HepG2 (cell line): ENCODE data around the gene PBOV1. TPM values are rescaled to one million over a fixed set of nuclear protein-coding genes. Genes with fewer than 3 reads are reported as not detected.
A peak's percentile ranks its signal among the peaks of the same experiment; 100 is the strongest.

Source experiments
- AKAP8 ChIP-seq: sonication (generic); formaldehyde crosslinking; IDR thresholded peaks from 2 replicates; pipeline ENCODE4 v1.5.1; 2020; ENCODE audit warnings: mild to moderate bottlenecking, missing genetic modification reagents
- HNF4A ChIP-seq: sonication (generic); formaldehyde crosslinking; IDR thresholded peaks from 2 replicates; pipeline ENCODE4 v1.4.0; 2020; ENCODE audit warnings: missing genetic modification reagents
- HOXA7 ChIP-seq: sonication (generic); formaldehyde crosslinking; IDR thresholded peaks from 2 replicates; pipeline ENCODE4 v1.8.1; 2022; ENCODE audit warnings: mild to moderate bottlenecking, missing genetic modification reagents, moderate library complexity
- KLF11 ChIP-seq: IDR thresholded peaks from 2 replicates; pipeline ENCODE4 v1.6.1; 2016; ENCODE audit warnings: missing compliant biosample characterization
- MEIS1 ChIP-seq: sonication (generic); formaldehyde crosslinking; IDR thresholded peaks from 2 replicates; pipeline ENCODE4 v1.9.0; 2021; ENCODE audit warnings: mild to moderate bottlenecking, missing genetic modification reagents, moderate library complexity, borderline replicate concordance
- NFE2L2 ChIP-seq: fragments of 150-350 bp; IDR thresholded peaks from 2 replicates; pipeline ENCODE4 v1.6.1; 2014; ENCODE audit warnings: low read length
- SOX13 ChIP-seq, 3 experiments: fragments of 450-650 bp in 1 of 3; sonication (generic) in 1 of 3; formaldehyde crosslinking in 1 of 3; IDR thresholded peaks in 2 of 3; conservative IDR thresholded peaks in 1 of 3; 2 replicates each; pipeline versions ENCODE4 v1.5.0 to v1.6.1; 2016 to 2020; ENCODE audit warnings: antibody characterized with exemption in 1 of 3, mild to moderate bottlenecking in 1 of 3, missing compliant biosample characterization in 1 of 3, missing genetic modification reagents in 1 of 3, moderate library complexity in 1 of 3
- SOX6 ChIP-seq, 2 experiments: fragments of 450-650 bp in 1 of 2; sonication (generic) in 1 of 2; formaldehyde crosslinking in 1 of 2; IDR thresholded peaks; 2 replicates each; pipeline versions ENCODE4 v1.4.0 to v1.6.1; 2017 to 2020; ENCODE audit warnings: antibody characterized with exemption in 1 of 2, mild to moderate bottlenecking in 1 of 2, missing genetic modification reagents in 1 of 2
- TMF1 ChIP-seq: sonication (generic); formaldehyde crosslinking; IDR thresholded peaks from 2 replicates; pipeline ENCODE4 v1.8.1; 2022; ENCODE audit warnings: low read depth, missing genetic modification reagents
- ZNF350 ChIP-seq: sonication (generic); formaldehyde crosslinking; IDR thresholded peaks from 2 replicates; pipeline ENCODE4 v1.4.0; 2020; ENCODE audit warnings: mild to moderate bottlenecking, low read depth, missing genetic modification reagents, borderline replicate concordance
- ZNF781 ChIP-seq: sonication (generic); formaldehyde crosslinking; IDR thresholded peaks from 2 replicates; pipeline ENCODE4 v1.5.1; 2020; ENCODE audit warnings: borderline replicate concordance, mild to moderate bottlenecking, missing genetic modification reagents; ENCODE audit errors: not compliant biosample characterization
- ZNF816 ChIP-seq: sonication (generic); formaldehyde crosslinking; IDR thresholded peaks from 2 replicates; pipeline ENCODE4 v1.8.0; 2022; ENCODE audit warnings: missing genetic modification reagents, mild to moderate bottlenecking, borderline replicate concordance
- polyA plus RNA-seq, 8 experiments: library from polyadenylated mRNA; depleted of rRNA in 3 of 8; stranded (reverse) in 7 of 8; unstranded in 1 of 8; fragments of >200 nt; fragmentation: Illumina TruSeq in 4 of 8; extraction: Trizol in 4 of 8; gene quantifications; 2 replicates each; pipeline versions ENCODE4 v1.2.1 to v1.2.3, GENCODE V29; 2011 to 2016; ENCODE audit warnings: low read depth in 4 of 8, missing spikeins in 1 of 8, mixed read lengths in 1 of 8; ENCODE audit not compliant: insufficient read depth in 1 of 8
- total RNA-seq, 5 experiments: library from RNA; depleted of rRNA; stranded (reverse); fragments of >200 nt; fragmentation: Illumina TruSeq; extraction: Trizol; gene quantifications; 2 replicates each; pipeline ENCODE4 v1.2.3, GENCODE V29; 2016; ENCODE audit warnings: low read depth in 1 of 5
- TF ChIP-seq, protein P1 (sequence below): sonication (generic); formaldehyde crosslinking; IDR thresholded peaks from 2 replicates; pipeline ENCODE4 v1.4.0; 2020; ENCODE audit warnings: mild to moderate bottlenecking, missing genetic modification reagents
- TF ChIP-seq, protein P2 (sequence below): sonication (generic); formaldehyde crosslinking; IDR thresholded peaks from 2 replicates; pipeline ENCODE4 v1.5.0; 2020; ENCODE audit warnings: missing genetic modification reagents
- TF ChIP-seq, protein P3 (sequence below): sonication (generic); formaldehyde crosslinking; IDR thresholded peaks from 2 replicates; pipeline ENCODE4 v1.4.0; 2020; ENCODE audit warnings: missing genetic modification reagents; ENCODE audit errors: not compliant biosample characterization
- TF ChIP-seq, protein P4 (sequence below): sonication (generic); formaldehyde crosslinking; IDR thresholded peaks from 2 replicates; pipeline ENCODE4 v1.4.0; 2020; ENCODE audit warnings: missing genetic modification reagents, mild to moderate bottlenecking, borderline replicate concordance
- TF ChIP-seq, protein P5 (sequence below): sonication (generic); formaldehyde crosslinking; IDR thresholded peaks from 2 replicates; pipeline ENCODE4 v1.8.1; 2023; ENCODE audit warnings: mild to moderate bottlenecking, missing genetic modification reagents

Gene PBOV1
- total and polyA plus RNA-seq, 2 of the 13 experiments (the other 11 are each of a cell fraction or from before 2014, with no cell fraction given): not detected

DNA sequence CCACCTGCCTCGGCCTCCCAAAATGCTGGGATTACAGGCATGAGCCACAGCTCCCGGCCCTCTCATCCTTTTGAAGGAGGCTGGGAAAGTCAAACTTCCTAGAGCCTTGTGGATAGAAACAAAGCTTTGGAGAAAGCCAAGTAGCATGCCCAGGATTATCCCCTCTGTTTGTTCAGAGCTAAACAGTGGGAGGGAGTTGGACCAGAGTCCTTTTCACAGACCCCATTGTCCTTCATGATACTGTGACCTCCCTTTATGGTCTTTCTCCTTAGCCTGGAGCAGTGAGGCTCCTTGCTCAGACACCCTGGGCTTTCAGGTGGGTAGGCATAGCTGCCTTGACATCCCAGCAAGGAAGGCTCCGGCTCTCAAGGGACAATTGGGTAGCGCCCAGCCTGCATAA is 31.1 kb downstream of the PBOV1 start (continued):
- TF ChIP-seq, protein P1, sequence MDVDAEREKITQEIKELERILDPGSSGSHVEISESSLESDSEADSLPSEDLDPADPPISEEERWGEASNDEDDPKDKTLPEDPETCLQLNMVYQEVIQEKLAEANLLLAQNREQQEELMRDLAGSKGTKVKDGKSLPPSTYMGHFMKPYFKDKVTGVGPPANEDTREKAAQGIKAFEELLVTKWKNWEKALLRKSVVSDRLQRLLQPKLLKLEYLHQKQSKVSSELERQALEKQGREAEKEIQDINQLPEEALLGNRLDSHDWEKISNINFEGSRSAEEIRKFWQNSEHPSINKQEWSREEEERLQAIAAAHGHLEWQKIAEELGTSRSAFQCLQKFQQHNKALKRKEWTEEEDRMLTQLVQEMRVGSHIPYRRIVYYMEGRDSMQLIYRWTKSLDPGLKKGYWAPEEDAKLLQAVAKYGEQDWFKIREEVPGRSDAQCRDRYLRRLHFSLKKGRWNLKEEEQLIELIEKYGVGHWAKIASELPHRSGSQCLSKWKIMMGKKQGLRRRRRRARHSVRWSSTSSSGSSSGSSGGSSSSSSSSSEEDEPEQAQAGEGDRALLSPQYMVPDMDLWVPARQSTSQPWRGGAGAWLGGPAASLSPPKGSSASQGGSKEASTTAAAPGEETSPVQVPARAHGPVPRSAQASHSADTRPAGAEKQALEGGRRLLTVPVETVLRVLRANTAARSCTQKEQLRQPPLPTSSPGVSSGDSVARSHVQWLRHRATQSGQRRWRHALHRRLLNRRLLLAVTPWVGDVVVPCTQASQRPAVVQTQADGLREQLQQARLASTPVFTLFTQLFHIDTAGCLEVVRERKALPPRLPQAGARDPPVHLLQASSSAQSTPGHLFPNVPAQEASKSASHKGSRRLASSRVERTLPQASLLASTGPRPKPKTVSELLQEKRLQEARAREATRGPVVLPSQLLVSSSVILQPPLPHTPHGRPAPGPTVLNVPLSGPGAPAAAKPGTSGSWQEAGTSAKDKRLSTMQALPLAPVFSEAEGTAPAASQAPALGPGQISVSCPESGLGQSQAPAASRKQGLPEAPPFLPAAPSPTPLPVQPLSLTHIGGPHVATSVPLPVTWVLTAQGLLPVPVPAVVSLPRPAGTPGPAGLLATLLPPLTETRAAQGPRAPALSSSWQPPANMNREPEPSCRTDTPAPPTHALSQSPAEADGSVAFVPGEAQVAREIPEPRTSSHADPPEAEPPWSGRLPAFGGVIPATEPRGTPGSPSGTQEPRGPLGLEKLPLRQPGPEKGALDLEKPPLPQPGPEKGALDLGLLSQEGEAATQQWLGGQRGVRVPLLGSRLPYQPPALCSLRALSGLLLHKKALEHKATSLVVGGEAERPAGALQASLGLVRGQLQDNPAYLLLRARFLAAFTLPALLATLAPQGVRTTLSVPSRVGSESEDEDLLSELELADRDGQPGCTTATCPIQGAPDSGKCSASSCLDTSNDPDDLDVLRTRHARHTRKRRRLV (CRISPR knock-in tag): 0 out of 2 replicates have a peak, but pooled peaks have one; percentile 28
- no peak for TF ChIP-seq MEIS1 (CRISPR knock-in tag)
- TF ChIP-seq SOX6 (IDR thresholded peaks at IDR 0.05): no peak
- TF ChIP-seq SOX6 (CRISPR knock-in tag; IDR thresholded peaks at IDR 0.05): peak; percentile 69
- peak; percentile 40; the same call in 1 of the 2 replicates for TF ChIP-seq HNF4A (CRISPR knock-in tag)
- no peak for TF ChIP-seq HOXA7 (CRISPR knock-in tag)
- no peak for TF ChIP-seq AKAP8 (CRISPR knock-in tag)
- TF ChIP-seq, protein P2, sequence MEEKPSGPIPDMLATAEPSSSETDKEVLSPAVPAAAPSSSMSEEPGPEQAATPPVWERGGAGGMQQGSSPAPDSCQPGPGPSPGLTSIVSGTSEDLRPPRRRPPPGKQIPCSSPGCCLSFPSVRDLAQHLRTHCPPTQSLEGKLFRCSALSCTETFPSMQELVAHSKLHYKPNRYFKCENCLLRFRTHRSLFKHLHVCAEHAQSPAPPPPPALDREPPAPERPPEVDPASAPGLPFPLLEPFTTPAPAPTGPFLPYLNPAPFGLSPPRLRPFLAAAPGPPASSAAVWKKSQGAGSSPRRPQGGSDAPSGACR (CRISPR knock-in tag): no peak
- TF ChIP-seq, protein P3, sequence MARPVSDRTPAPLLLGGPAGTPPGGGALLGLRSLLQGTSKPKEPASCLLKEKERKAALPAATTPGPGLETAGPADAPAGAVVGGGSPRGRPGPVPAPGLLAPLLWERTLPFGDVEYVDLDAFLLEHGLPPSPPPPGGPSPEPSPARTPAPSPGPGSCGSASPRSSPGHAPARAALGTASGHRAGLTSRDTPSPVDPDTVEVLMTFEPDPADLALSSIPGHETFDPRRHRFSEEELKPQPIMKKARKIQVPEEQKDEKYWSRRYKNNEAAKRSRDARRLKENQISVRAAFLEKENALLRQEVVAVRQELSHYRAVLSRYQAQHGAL (CRISPR knock-in tag): no peak
- no peak for TF ChIP-seq ZNF816 (CRISPR knock-in tag)
- TF ChIP-seq ZNF350: no peak
- TF ChIP-seq, protein P4, sequence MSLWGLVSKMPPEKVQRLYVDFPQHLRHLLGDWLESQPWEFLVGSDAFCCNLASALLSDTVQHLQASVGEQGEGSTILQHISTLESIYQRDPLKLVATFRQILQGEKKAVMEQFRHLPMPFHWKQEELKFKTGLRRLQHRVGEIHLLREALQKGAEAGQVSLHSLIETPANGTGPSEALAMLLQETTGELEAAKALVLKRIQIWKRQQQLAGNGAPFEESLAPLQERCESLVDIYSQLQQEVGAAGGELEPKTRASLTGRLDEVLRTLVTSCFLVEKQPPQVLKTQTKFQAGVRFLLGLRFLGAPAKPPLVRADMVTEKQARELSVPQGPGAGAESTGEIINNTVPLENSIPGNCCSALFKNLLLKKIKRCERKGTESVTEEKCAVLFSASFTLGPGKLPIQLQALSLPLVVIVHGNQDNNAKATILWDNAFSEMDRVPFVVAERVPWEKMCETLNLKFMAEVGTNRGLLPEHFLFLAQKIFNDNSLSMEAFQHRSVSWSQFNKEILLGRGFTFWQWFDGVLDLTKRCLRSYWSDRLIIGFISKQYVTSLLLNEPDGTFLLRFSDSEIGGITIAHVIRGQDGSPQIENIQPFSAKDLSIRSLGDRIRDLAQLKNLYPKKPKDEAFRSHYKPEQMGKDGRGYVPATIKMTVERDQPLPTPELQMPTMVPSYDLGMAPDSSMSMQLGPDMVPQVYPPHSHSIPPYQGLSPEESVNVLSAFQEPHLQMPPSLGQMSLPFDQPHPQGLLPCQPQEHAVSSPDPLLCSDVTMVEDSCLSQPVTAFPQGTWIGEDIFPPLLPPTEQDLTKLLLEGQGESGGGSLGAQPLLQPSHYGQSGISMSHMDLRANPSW (CRISPR knock-in tag): no peak
- TF ChIP-seq NFE2L2: no peak
- no peak for TF ChIP-seq ZNF781 (CRISPR knock-in tag)
- no peak for TF ChIP-seq TMF1 (CRISPR knock-in tag)
- TF ChIP-seq SOX13 (IDR thresholded peaks at IDR 0.05): no peak
- peak in 1 of 2 experiments; percentile 42; a peak in 1 of 4 replicates for TF ChIP-seq SOX13 (CRISPR knock-in tag; conservative IDR thresholded peaks at IDR 0.05 in 1 of 2, IDR thresholded peaks at IDR 0.05 in 1 of 2)
- no peak for TF ChIP-seq KLF11
- TF ChIP-seq, protein P5, sequence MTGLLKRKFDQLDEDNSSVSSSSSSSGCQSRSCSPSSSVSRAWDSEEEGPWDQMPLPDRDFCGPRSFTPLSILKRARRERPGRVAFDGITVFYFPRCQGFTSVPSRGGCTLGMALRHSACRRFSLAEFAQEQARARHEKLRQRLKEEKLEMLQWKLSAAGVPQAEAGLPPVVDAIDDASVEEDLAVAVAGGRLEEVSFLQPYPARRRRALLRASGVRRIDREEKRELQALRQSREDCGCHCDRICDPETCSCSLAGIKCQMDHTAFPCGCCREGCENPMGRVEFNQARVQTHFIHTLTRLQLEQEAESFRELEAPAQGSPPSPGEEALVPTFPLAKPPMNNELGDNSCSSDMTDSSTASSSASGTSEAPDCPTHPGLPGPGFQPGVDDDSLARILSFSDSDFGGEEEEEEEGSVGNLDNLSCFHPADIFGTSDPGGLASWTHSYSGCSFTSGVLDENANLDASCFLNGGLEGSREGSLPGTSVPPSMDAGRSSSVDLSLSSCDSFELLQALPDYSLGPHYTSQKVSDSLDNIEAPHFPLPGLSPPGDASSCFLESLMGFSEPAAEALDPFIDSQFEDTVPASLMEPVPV (CRISPR knock-in tag): no peak
